ENCODE results near the gene RPL13. TPM values are rescaled to one million over a fixed set of nuclear protein-coding genes. Genes with fewer than 3 reads are reported as not detected.

Gene RPL13
- total RNA-seq, 3 donors from 2014 or later (not counting 1 experiment from before 2014, with no cell fraction given), result 1,286 to 1,549 (median 1,294) TPM

- no peak for TF ChIP-seq CTCF (IDR thresholded peaks at IDR 0.05)
- no peak overlapping the region for H3K27ac Mint-ChIP-seq
- 74% methylated on average over 15 of the region's 15 CpGs for WGBS (ENCODE audit: insufficient coverage)
- H3K9me3 Mint-ChIP-seq, result no peaks in the 10 kb centered on the region
- H3K36me3 ChIP-seq (ENCODE audit: control insufficient read depth, insufficient read depth, low read length), result no peaks in the 10 kb centered on the region
- H3K27me3 Mint-ChIP-seq (ENCODE audit: low read depth in 2 of 2), result peaks cover 0 to 5% of the 10 kb centered on the region in 2 donors
- DNase-seq (no peak), ATAC-seq (no peak)
- H3K4me3 Mint-ChIP-seq, result no peak overlapping the region
- intact Hi-C loops (cut with micrococcal nuclease), result no loop called here
- H3K27me3 ChIP-seq (ENCODE audit: control insufficient read depth, insufficient read depth, low read length), result peaks cover under 1% of the 10 kb centered on the region
- no peak overlapping the region for H3K4me3 ChIP-seq (ENCODE audit: low read length)
- H3K36me3 Mint-ChIP-seq, result no peaks in the 10 kb centered on the region
- H3K4me1 ChIP-seq (ENCODE audit: control insufficient read depth, insufficient read depth, low read length), result no peaks in the 10 kb centered on the region
- no peak overlapping the region for H3K27ac ChIP-seq (ENCODE audit: low read length)
- H3K9me3 ChIP-seq (ENCODE audit: control insufficient read depth, insufficient read depth, low read length), result peaks cover 4% of the 10 kb centered on the region
- H3K4me1 Mint-ChIP-seq, result no peaks in the 10 kb centered on the region
These were observed 21.5 kb downstream of the RPL13 start for GRCh38 chr16:89581861-89582563.

- no peaks in the 10 kb centered on the region for H3K4me1 Mint-ChIP-seq
- 95% methylated on average over 18 of the region's 19 CpGs for WGBS (ENCODE audit: insufficient coverage)
- Histone ChIP-seq H3K4me1 (ENCODE audit: control insufficient read depth, insufficient read depth, low read length) (no peaks in the 10 kb centered on the region), H3K36me3 (ENCODE audit: control insufficient read depth, insufficient read depth, low read length) (no peaks in the 10 kb centered on the region), H3K4me3 (ENCODE audit: low read length) (no peak overlapping the region), H3K27me3 (ENCODE audit: control insufficient read depth, insufficient read depth, low read length) (no peaks in the 10 kb centered on the region), H3K27ac (ENCODE audit: low read length) (no peak overlapping the region), H3K9me3 (ENCODE audit: control insufficient read depth, insufficient read depth, low read length) (peaks cover 4% of the 10 kb centered on the region)
- intact Hi-C loops (cut with micrococcal nuclease), result no loop called here
- no peaks in the 10 kb centered on the region for H3K27me3 Mint-ChIP-seq (ENCODE audit: low read depth in 2 of 2)
- no peak for ATAC-seq
- no peak for TF ChIP-seq CTCF (IDR thresholded peaks at IDR 0.05)
- H3K36me3 Mint-ChIP-seq, result no peaks in the 10 kb centered on the region
- no peak overlapping the region for H3K27ac Mint-ChIP-seq
- no peak for DNase-seq
- H3K9me3 Mint-ChIP-seq, result no peaks in the 10 kb centered on the region
- H3K4me3 Mint-ChIP-seq, result no peak overlapping the region
These were observed 22.2 kb downstream of the RPL13 start for GRCh38 chr16:89582614-89583196.

GRCh38 chr16:89583197-89583894, 22.9 kb downstream of the RPL13 start:
- WGBS (ENCODE audit: insufficient coverage), result 94% methylated on average over 36 of the region's 36 CpGs
- intact Hi-C loops (cut with micrococcal nuclease), result no loop called here

More at GRCh38 chr16:89583197-89583894, 22.9 kb downstream of the RPL13 start:
- Histone ChIP-seq H3K9me3 (ENCODE audit: control insufficient read depth, insufficient read depth, low read length) (peaks cover 4% of the 10 kb centered on the region), H3K4me1 (ENCODE audit: control insufficient read depth, insufficient read depth, low read length) (no peaks in the 10 kb centered on the region), H3K27me3 (ENCODE audit: control insufficient read depth, insufficient read depth, low read length) (no peaks in the 10 kb centered on the region), H3K36me3 (ENCODE audit: control insufficient read depth, insufficient read depth, low read length) (no peaks in the 10 kb centered on the region), H3K4me3 (ENCODE audit: low read length) (no peak overlapping the region), H3K27ac (ENCODE audit: low read length) (no peak overlapping the region)
- TF ChIP-seq CTCF (IDR thresholded peaks at IDR 0.05), result no peak
- Mint-ChIP-seq H3K4me3 (no peak overlapping the region), H3K36me3 (no peaks in the 10 kb centered on the region), H3K9me3 (no peaks in the 10 kb centered on the region), H3K4me1 (no peaks in the 10 kb centered on the region), H3K27me3 (ENCODE audit: low read depth in 2 of 2) (no peaks in the 10 kb centered on the region), H3K27ac (no peak overlapping the region)
- DNase-seq, result no peak
- ATAC-seq, result no peak

All from natural killer cell (primary cell).